GM21423 (cell line): ENCODE results near the gene RAN.
"Not testable (repeated sequence)": the region's sequence is repeated elsewhere in the genome, so short reads cannot be mapped to it uniquely, and the experiment has no call there.

Experiments used
- ATAC-seq: cut with Tn5 transposase; IDR thresholded peaks from one replicate; pipeline ENCODE4 v1.9.1; 2021; ENCODE audit warnings: mild to moderate bottlenecking, moderate library complexity; ENCODE audit not compliant: unreplicated experiment

The RAN gene

DNA sequence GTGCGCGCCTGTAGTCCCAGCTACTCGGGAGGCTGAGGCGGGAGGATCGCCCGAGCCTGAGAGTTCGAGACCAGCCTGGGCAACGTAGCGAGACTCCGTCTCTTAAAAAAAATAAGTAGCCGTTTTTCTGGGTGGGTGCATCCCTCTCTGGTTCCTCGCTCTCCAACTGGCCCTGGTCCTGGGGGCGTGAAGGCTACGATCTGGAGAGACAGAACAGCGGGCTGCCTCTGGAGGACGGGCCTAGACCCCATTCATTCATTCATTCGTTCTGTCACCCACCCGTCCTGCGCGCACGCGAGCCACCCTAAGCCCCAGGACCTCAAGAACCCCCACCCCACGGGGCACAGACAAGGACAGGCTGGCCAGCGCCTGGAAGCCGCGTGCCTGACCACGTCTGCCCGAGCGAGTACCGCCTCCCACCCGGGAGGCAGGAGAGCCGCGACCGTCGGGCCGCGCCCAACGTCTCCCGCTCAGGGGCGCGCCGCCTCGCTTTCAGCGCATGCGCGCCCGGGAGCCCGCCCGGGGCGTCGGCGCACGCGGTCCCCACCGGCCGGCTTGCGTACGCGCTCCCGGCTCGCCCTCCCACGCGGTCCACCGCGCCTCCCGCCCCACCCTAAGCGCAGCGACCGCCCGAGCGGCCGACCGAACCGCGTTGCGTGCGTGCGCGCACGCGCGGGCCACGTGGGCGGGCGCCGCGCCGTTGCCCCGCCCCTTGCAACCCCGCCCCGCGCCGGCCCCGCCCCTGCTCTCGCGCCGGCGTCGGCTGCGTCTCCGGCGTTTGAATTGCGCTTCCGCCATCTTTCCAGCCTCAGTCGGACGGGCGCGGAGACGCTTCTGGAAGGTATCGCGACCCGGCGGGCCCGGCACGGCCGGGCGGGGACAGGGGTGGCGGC, at the start of gene RAN:
TSS of gene RAN (plus strand) at position 781 of the 893 bp plus-strand sequence. CDS start 528 bp downstream, outside the sequence.
- ATAC-seq, result peak; percentile 72

DNA sequence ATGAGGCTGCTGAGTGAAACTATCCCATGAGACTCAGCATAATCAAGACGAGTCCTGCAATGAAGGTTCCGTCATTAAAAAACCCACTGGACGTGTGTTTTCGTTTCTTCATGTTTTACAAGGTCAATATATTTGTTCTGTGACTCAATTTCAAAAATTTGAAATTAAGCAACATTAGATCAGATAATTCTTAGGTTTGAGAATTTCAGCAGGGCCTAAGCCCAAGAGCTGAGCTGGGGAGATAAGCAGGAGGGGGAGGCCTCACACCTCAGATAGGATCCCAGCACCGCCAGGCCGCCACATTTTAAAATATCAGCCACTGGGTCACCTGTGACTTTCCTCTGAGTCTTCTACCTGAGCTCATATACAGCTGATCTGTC, 46.1 kb upstream of the RAN start:
- ATAC-seq, result no peak

DNA sequence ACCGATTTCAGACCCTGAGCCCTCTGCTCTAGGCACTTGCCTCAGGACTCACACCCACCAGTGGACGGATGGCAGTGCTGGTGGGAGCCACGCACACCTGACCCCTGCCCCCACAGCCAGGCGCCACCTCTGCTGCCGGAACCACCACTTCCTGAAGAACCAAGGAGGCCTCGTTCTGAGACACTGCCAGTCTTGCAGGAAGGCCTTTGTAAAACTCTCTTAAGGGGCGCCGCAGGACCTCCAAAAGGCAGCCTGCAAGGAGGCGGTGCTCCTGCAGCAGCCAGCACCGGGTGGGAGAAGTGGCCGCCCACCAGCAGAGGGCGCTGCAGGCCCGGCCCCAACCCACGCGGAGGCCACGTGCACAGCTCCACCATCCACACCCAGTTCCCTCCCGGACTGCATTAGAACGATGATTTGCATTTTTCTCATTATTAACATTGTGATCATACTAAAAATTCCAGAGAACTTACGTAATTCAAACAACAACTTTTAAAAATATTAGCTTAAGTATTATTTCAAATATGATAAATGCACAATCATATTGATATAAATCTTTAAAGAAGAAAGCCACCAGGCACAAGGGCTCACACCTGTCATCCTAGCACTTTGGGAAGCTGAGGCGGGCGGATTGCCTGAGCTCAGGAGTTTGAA, 45.6 kb upstream of the RAN start:
- no peak for ATAC-seq

DNA sequence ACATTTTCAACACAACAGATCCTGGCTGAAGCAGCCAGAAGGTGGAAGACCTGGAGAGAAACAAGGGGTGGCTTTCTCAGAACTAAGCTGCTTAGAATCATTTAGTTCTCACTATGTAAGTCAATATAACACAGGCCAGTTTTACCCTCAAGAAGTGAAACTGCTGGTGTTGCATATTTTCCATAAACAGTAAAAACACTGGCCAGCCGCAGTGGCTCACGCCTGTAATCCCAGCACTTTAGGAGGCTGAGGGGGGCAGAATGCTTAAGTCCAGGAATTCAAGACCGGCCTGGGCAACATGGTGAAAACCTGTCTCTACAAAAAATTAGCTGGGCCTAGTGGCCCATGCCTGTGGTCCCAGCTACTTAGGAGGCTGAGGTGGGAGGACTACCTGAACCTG, 44.4 kb upstream of the RAN start:
- no peak for ATAC-seq

DNA sequence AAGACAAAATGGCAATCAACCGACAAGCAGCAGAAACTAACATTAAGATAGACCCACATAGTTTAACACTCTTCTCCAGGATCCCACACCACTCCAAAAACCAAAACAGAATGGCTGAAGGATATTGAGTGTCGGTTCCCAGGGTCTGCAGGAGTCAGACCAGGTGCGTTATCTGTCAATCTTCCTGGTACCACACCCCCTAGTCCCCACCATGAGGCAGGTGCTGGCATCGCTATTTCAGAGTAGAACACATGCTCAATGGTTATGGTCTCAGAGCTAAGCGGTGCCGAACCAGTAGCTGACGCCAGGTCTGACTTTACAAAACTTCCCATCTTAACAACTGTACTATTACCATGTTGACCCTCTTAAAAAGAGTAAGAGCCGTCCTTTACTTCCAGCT, 43.0 kb upstream of the RAN start:
- no peak for ATAC-seq

DNA sequence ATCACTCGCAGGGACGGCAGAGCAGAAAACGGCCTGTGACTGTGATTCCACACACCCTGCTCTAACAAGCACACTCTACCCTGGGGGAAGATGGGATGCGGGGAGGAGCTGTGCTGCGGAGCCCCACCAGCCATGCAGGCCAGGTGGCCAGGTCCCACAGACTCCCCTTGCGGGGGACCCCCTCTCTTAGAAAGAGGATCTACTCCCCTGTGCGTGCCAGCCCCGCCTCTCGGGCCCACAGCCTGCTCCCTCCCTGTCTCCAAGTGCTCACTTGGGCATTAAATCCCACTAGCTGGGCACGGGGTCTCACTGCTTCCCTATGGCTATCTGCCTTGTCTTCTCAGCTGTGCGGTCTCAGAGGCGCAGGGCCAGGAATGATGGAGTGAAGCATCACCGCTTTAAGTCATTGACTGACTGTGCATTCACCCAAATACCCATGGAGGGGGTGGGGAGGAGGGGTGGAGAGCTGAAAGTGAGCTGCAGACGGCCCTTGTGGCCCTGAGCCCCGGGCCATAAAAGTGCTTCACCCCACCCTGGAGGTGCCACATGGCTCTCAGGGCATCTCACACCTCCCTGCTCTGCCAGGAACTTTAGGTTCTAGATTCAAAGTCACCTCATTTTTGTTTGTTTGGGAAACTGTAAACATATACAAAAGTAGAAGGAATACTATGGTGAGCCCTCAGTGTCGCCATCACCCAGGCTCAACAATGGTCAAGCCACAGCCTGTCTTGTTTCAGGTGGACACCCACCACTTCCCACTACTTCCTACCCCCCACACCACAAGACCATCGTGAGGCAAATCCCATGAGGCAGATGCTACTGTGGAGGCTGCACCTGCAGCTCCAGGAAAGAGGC, 42.2 kb upstream of the RAN start:
- ATAC-seq, result no peak

DNA sequence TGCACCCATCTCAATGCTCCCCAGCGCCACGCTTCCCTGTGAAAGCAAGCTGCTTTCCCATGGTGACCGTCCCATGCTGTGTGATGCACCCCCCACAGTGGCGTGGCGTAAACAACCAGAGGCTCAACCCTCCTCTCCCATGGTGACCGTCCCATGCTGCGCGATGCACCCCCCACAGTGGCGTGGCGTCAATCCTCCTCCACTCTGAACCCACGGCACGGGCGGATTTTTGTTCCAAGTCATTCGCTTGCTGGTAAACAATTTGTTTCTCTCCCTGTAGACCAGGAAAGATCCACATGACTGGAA, 41.7 kb upstream of the RAN start:
- ATAC-seq, result no peak

DNA sequence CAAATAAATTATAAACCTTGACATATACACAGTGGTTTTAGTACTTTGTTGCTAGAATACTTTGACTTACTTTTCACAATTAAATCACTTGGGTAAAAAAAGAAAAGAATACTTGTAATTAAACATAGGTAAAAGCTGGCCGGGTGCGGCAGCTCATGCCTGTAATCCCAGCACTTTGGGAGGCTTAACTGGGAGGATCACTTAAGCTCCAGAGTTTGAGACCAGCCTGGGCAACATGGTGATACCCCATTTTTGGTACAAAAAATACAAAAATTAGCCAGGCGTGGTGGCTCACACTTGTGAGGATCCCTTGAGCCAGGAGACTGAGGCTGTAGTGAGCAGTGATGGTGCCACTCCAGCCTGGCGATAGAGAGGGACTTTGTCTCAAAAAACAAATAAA, 40.6 kb upstream of the RAN start:
- ATAC-seq, result no peak

DNA sequence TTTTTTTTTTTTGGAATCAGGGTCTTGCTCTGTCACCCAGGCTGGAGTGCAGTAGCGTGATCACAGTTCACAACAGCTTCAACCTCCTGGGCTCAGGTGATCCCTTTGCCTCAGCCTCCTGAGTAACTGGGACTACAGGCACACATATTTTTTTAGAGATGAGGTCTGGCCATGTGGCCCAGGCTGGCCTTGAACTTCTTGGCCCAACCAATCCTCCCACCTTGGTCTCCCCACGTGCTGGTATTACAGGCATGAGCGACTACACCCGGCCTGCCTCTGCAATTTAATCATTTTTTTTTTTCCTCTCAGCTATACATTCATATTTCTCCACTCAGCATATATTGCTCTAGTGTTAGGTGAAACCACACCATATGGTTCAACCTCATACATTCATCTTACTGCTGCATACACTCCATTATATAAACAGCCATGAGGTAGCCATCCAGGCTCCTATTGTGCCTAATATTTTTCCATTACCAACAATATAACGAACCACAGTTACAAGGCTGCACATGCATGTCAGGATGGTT, 39.9 kb upstream of the RAN start:
- no peak for ATAC-seq

DNA sequence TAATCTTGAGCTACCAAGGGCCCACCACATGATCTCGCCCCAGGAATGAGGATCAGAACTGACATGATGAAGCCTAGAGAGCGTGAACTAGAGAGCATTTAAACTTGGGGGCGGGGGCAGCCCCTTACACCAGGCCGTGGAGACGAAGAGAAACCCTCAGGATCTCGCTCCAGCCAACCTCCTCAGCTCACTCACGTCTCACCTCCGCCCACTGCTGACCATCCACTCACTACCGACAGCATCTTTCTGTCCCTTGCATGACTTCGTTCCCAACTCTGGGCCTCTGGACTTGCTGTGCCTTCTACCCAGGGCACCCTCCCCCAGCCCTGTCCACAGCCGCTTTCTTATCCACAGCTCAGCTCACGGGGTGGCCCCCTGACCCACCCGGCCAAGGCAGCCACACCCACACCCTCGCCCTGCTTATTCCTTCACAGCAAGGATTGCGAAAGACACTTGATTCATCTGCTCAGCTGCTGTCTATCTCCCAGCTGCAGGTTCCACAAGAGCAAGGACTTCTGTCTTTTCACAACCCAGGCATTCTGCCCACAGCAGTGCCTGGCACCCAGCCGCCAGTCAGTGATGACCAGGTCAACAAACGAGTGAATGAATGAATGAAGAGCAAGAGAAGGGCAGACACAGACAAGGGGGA, 39.2 kb upstream of the RAN start:
- ATAC-seq, result no peak

DNA sequence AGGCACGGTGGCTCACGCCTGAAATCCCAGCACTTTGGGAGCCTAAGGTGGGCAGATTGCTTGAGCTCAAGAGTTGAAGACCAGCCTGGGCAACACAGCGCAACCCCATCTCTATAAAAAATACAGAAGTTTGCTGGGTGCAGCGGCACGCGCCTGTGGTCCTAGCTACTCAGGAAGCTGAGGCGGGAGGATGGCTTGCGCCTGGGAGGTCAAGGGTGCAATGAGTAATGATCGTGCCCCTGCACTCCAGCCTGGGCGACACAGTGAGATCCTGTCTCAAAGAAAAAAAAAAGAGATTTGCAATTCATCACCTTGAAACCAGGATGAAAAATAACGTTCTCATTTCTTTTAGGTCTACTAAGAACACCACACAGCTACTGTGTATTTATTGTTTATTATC, 36.9 kb upstream of the RAN start:
- ATAC-seq, result no peak

DNA sequence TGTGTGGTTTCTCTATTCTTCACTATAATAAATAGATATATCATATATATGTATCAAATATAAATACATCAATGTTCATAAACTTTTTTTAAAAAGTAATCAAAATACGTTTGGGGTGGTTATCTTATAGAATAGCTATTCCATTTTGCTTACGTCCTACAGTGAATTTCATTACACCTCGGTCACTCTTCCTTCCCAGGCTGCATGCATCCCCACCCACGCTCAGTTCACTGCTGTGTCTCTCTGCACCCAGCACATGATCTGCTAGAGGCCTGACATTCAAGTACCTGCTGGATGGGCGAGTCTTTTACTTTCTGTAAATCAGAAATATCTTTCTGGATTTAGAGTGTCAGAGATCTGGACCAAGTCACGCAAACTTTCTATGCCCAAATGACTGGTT, 36.4 kb upstream of the RAN start:
- ATAC-seq, result no peak

DNA sequence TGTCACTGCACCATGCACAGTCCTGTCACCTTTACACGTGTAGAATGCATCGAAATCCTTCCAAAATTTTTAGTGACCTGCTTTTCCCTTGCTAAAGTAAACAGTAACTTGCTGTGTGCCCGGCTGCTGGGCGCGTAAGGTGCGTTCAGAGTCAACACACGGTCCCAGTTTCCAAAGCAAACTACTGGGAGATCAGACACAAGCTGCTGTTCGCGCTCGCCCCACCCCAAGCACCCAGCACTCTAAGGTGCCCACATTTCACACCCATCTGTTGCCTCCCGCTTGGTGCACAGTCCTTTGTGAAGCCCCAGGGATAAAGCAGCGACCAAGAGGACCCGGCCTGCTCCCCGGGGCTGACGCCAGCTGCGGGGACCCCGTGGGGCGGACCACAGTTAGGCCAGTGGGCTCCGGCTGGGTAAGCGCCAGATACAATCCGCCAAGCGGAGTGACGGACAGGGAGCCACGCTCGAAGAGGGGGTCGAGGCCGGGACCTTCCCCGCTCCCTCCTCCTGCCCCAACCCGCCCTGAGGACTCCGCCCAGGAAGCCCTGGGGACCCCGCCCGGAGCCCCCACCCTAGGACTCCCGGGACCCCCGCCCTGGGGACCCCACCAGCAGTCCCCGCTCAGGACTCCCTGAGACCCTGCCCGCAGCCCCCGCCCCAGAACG, 33.4 kb upstream of the RAN start:
- ATAC-seq, result peak; percentile 19

DNA sequence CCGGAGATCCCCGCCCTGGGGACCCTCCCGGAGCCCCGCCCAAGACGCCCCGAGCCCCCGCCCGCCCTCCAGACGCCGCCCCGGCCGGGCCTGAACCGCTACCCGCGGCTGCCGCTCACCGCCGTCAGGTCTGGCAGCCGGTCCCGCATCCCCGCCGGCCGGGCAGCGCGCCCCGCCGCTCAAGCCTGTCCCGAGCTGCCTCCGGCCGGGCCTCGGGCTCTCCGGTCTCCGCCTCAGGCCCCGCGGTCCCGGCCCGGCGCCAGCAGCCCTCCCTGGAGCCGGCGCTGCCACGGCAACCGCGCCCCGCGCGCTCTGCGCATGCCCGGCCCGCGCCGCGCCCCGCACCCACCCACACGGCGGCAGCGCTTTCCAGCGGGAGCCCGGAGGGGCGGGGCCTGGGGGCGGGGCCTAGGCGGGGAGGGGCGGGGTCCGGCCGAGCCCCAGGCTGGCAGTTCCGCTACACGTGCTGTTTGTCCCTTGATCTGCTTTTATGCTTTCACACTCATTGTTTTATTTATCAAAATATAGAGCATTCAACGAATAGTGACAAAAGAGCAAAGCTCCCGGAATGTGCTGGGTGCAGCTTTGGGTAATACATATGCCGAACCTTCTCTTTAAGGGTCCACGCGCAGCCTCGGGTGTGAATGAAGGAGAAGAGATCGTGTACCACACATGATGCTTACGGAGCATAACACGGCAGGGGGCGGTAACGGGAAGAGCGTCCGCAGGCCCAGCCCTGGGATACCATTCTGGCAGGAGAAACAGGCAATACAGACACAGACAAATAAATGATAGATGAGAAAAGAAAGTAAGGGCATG, 32.7 kb upstream of the RAN start, which contains the start of gene STX2:
TSS of gene STX2 (minus strand) at position 300 of the 819 bp plus-strand sequence. CDS start at position 149, 151 bp downstream.
- peak; percentile 86 for ATAC-seq

DNA sequence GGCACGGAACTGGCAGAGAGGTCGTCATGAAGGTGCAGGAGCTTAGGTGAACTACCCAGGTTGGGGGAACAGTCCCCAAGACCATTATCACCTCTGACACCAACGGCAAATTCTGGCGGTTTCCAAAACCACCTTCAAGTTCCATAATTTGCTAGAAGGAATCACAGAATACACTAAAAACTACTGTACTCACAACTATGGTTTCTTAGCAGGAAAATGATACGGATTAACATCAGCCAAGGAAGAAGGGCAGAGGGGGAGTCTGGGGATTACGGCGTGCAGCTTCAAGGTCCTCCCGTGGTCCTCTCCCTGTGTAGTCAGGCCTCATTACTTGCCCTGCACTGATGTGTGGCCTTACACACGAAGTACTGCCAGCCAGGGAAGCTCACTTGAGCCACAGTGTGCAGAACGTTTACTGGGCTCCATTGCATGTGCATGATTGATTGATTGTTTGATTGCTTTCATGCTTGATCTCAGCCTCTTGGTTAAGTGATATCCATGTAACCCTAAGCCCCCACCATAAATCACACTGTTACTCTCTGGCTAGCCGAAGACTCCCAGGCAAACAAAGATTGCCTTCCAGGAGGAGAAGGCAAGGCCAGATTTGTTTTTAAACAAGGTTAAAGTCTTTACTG, 32.0 kb upstream of the RAN start:
- ATAC-seq, result no peak

DNA sequence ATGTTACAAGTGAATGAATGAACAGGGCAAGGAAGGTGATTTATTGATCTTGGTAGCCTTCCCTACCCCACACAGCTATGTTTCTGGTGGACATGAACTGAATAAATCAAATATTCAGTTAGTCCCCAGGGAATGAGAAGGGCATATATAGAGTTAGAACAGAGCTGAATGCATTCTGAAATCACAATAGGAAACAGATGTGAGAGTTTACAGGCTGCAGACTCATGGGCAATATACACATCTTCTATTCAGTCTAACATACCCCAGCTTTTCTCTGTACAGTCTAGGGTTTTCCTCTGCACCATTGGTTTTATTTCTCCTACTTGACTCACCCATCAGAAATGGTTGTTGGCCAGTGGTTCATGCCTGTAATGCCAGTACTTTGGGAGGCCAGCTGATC, 25.5 kb upstream of the RAN start:
- no peak for ATAC-seq

DNA sequence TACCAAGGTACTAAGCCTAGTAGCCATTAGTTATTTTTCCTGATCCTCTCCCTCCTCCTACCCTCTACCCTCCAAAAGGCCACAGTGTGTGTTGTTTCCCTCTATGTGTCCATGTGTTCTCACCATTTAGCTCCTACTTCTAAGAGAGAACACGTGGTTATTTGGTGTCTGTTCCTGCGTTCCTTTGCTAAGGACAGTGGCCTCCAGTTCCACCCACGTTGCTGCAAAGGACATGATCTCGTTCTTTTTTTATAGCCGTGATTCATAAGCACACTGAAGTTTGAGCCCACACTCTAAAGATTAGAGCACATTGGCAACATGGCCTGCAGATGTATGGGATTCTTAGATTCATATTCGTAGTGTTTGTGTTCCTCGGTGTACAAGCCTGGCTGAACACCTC, 24.8 kb upstream of the RAN start:
- ATAC-seq, result no peak

DNA sequence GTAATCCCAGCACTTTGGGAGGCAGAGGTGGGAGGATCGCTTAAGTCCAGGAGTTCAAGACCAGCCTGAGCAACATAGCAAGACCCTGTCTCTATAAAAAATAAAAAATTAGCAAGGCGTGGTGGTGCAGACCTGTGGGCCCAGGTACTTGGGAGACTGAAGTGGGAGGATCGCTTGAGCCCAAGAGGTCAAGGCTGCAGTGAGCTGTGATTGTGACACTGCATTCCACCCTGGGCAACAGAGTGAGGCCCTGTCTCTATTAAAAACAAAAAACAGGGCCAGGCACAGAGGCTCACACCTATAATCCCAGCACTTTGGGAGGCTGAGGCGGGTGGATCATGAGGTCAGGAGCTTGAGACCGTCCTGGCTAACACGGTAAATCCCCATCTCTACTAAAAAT, 23.8 kb upstream of the RAN start:
- ATAC-seq, result not testable (repeated sequence)

DNA sequence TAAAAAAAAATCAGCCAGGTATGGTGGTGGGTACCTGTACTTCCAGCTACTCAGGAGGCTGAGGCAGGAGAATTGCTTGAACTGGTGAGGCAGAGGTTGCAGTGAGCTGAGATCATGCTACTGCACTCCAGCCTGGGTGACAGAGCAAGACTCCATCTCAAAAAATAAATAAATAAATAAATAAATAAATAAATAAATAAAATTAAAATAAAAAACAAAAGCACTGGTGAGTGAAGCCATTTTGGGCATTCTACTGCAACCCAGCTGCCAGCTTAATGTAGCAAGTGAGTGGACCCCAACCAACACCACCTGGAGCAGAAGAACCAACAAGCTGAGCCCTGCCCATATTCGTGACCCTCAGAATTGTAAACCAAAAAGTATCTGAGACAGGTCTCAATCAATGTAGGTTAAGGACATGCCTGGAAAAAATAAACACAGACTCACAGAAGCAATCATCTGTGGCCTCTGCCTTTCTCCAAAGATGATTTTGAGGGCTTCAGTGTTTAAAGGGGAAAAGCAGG, 23.0 kb upstream of the RAN start:
- ATAC-seq, result not testable (repeated sequence)
